AG09319 (cell line): ENCODE results near the gene TMEM178B.
"Not testable (repeated sequence)": the region's sequence is repeated elsewhere in the genome, so short reads cannot be mapped to it uniquely, and the experiment has no call there.

Experiments
- DNase-seq: peaks from one replicate; pipeline ENCODE4 v3.0.0-alpha.2; 2010; ENCODE audit warnings: low read depth; ENCODE audit errors: extremely low read depth
- CTCF ChIP-seq: IDR thresholded peaks from 2 replicates; pipeline ENCODE4 v1.5.1; 2011; ENCODE audit warnings: low read depth, mild to moderate bottlenecking, inconsistent platforms, low read length, moderate library complexity

The TMEM178B gene

GRCh38 chr7:141193066-141193465 is 119.2 kb downstream of the TMEM178B start:
- TF ChIP-seq CTCF, result no peak
- no peak for DNase-seq

GRCh38 chr7:141195722-141196121 is 121.9 kb downstream of the TMEM178B start:
- not testable (repeated sequence) for DNase-seq

GRCh38 chr7:141198194-141198958 is 124.5 kb downstream of the TMEM178B start:
- no peak for TF ChIP-seq CTCF
- DNase-seq, result no peak

- DNase-seq, result no peak
- no peak for TF ChIP-seq CTCF
Measured at GRCh38 chr7:141200191-141201108, 126.6 kb downstream of the TMEM178B start.

GRCh38 chr7:141201145-141201885 is 127.5 kb downstream of the TMEM178B start:
- no peak for TF ChIP-seq CTCF
- no peak for DNase-seq

GRCh38 chr7:141202535-141202934 is 128.7 kb downstream of the TMEM178B start:
- DNase-seq, result no peak
- no peak for TF ChIP-seq CTCF

GRCh38 chr7:141203177-141203576 is 129.3 kb downstream of the TMEM178B start:
- TF ChIP-seq CTCF, result no peak
- no peak for DNase-seq
